WTC11 (cell line): ENCODE data around the gene SBF2. TPM values are rescaled to one million over a fixed set of nuclear protein-coding genes. Genes with fewer than 3 reads are reported as not detected.

Source experiments
- ATAC-seq: fragments of 200-7000 bp; cut with Tn5 transposase; 2 replicates; pipeline ENCODE4 v1.10.0; 2021; ENCODE audit warnings: mild to moderate bottlenecking, moderate library complexity
- CTCF ChIA-PET: fragments of 300-600 bp; sonication (Branson Sonifier 250); formaldehyde crosslinking; loops from one replicate; lab custom pipeline; 2021; ENCODE audit warnings: antibody characterized with exemption; lab: Charles Lee
- POLR2A ChIA-PET: fragments of 350-600 bp; sonication (Branson Sonifier 250); formaldehyde crosslinking; loops from one replicate; lab custom pipeline; 2021; ENCODE audit warnings: antibody characterized with exemption; lab: Charles Lee
- DNase-seq: peaks from one replicate; pipeline ENCODE4 v3.0.0; 2021; ENCODE audit warnings: low spot score
- H3K27ac Mint-ChIP-seq: 2 replicates; pipeline ENCODE4 v1.8.0; 2021; ENCODE audit warnings: mixed read lengths
- H3K27me3 Mint-ChIP-seq: 2 replicates; pipeline ENCODE4 v1.8.0; 2021; ENCODE audit warnings: low read depth, mild to moderate bottlenecking, moderate library complexity, mixed read lengths
- H3K36me3 Mint-ChIP-seq: 2 replicates; pipeline ENCODE4 v1.8.0; 2021; ENCODE audit warnings: mixed read lengths
- H3K4me1 Mint-ChIP-seq: 2 replicates; pipeline ENCODE4 v1.8.0; 2022; ENCODE audit warnings: mixed read lengths
- H3K4me3 Mint-ChIP-seq: 2 replicates; pipeline ENCODE4 v1.8.0; 2021; ENCODE audit warnings: mild to moderate bottlenecking, moderate library complexity, mixed read lengths
- H3K9me3 Mint-ChIP-seq: 2 replicates; pipeline ENCODE4 v1.8.0; 2021; ENCODE audit warnings: mixed read lengths
- AR ChIP-seq: fragments of 250-450 bp; sonication (Bioruptor Pico); IDR thresholded peaks from 2 replicates; pipeline ENCODE4 v1.9.0; 2021; ENCODE audit warnings: mild to moderate bottlenecking
- E2F5 ChIP-seq: sonication (generic); formaldehyde crosslinking; IDR thresholded peaks from 2 replicates; pipeline ENCODE4 v1.8.1; 2022; ENCODE audit warnings: mild to moderate bottlenecking, moderate library complexity, missing genetic modification reagents
- FOXP1 ChIP-seq: sonication (generic); formaldehyde crosslinking; IDR thresholded peaks from 2 replicates; pipeline ENCODE4 v1.8.0; 2022; ENCODE audit warnings: missing genetic modification reagents, mild to moderate bottlenecking, moderate library complexity, borderline replicate concordance
- JUN ChIP-seq: sonication (generic); formaldehyde crosslinking; IDR thresholded peaks from 2 replicates; pipeline ENCODE4 v1.8.0; 2023; ENCODE audit warnings: mild to moderate bottlenecking, missing genetic modification reagents
- KAT7 ChIP-seq: sonication (generic); formaldehyde crosslinking; IDR thresholded peaks from 2 replicates; pipeline ENCODE4 v1.8.1; 2023; ENCODE audit warnings: missing genetic modification reagents, mild to moderate bottlenecking, borderline replicate concordance
- SMAD4 ChIP-seq: sonication (generic); formaldehyde crosslinking; IDR thresholded peaks from 2 replicates; pipeline ENCODE4 v1.8.0; 2022; ENCODE audit warnings: mild to moderate bottlenecking, missing genetic modification reagents
- SP1 ChIP-seq: sonication (generic); formaldehyde crosslinking; conservative IDR thresholded peaks from 2 replicates; pipeline ENCODE4 v1.8.1; 2022; ENCODE audit warnings: missing genetic modification reagents
- TEAD1 ChIP-seq: sonication (generic); formaldehyde crosslinking; IDR thresholded peaks from 2 replicates; pipeline ENCODE4 v1.8.0; 2022; ENCODE audit warnings: mild to moderate bottlenecking, missing genetic modification reagents
- ZNF138 ChIP-seq: sonication (generic); formaldehyde crosslinking; conservative IDR thresholded peaks from 2 replicates; pipeline ENCODE4 v1.8.1; 2022; ENCODE audit warnings: mild to moderate bottlenecking, moderate library complexity, missing genetic modification reagents
- ZNF232 ChIP-seq: sonication (generic); formaldehyde crosslinking; IDR thresholded peaks from 2 replicates; pipeline ENCODE4 v1.8.0; 2022; ENCODE audit warnings: mild to moderate bottlenecking, missing genetic modification reagents
- ZNF416 ChIP-seq: fragments of 250-450 bp; sonication (Bioruptor Pico); IDR thresholded peaks from 2 replicates; pipeline ENCODE4 v1.9.0; 2021; ENCODE audit warnings: mild to moderate bottlenecking, inconsistent platforms
- total RNA-seq: library from RNA; stranded (reverse); gene quantifications from 3 replicates; pipeline ENCODE4 v1.2.3, GENCODE V29; 2021
- TF ChIP-seq, protein P1 (sequence below): fragments of 250-450 bp; sonication (Bioruptor Pico); IDR thresholded peaks from 2 replicates; pipeline ENCODE4 v1.8.0; 2021; ENCODE audit warnings: mild to moderate bottlenecking
- TF ChIP-seq, protein P2 (sequence below): sonication (generic); formaldehyde crosslinking; IDR thresholded peaks from 2 replicates; pipeline ENCODE4 v1.8.1; 2022; ENCODE audit warnings: low read depth, missing genetic modification reagents, borderline replicate concordance

The SBF2 gene
- total RNA-seq, 1 experiment from 2014 or later: 47.6 TPM

GRCh38 chr11:10338287-10338686 is 44.3 kb upstream of the SBF2 start (continued):
- no peak for TF ChIP-seq ZNF138
- TF ChIP-seq, protein P1, sequence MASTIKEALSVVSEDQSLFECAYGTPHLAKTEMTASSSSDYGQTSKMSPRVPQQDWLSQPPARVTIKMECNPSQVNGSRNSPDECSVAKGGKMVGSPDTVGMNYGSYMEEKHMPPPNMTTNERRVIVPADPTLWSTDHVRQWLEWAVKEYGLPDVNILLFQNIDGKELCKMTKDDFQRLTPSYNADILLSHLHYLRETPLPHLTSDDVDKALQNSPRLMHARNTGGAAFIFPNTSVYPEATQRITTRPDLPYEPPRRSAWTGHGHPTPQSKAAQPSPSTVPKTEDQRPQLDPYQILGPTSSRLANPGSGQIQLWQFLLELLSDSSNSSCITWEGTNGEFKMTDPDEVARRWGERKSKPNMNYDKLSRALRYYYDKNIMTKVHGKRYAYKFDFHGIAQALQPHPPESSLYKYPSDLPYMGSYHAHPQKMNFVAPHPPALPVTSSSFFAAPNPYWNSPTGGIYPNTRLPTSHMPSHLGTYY (CRISPR knock-in tag): no peak
- TF ChIP-seq JUN (CRISPR knock-in tag): no peak
- TF ChIP-seq, protein P2, sequence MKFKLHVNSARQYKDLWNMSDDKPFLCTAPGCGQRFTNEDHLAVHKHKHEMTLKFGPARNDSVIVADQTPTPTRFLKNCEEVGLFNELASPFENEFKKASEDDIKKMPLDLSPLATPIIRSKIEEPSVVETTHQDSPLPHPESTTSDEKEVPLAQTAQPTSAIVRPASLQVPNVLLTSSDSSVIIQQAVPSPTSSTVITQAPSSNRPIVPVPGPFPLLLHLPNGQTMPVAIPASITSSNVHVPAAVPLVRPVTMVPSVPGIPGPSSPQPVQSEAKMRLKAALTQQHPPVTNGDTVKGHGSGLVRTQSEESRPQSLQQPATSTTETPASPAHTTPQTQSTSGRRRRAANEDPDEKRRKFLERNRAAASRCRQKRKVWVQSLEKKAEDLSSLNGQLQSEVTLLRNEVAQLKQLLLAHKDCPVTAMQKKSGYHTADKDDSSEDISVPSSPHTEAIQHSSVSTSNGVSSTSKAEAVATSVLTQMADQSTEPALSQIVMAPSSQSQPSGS (CRISPR knock-in tag): no peak
- TF ChIP-seq SMAD4 (CRISPR knock-in tag): no peak

- Mint-ChIP-seq H3K27me3 (peaks cover 3% of the 10 kb centered on the region; the same call in 1 of the 2 replicates), H3K36me3 (peaks cover 12% of the 10 kb centered on the region), H3K27ac (no peak overlapping the region), H3K4me1 (peaks cover 3% of the 10 kb centered on the region; the same call in 1 of the 2 replicates), H3K9me3 (peaks cover 10% of the 10 kb centered on the region), H3K4me3 (no peak overlapping the region)
- ATAC-seq: no peak
- ChIA-PET CTCF (interaction anchor here (1.1 to 1.4 kb wide), 2 partner anchors 33 to 575 kb away, joined by 3 to 4 read pairs; no protein-coding TSS in a partner anchor), POLR2A (no interaction called here)
- TF ChIP-seq AR (CRISPR knock-in tag): no peak
- TF ChIP-seq SP1 (CRISPR knock-in tag): no peak
- TF ChIP-seq ZNF232: no peak
- TF ChIP-seq FOXP1 (CRISPR knock-in tag): no peak
- TF ChIP-seq, protein P1 (CRISPR knock-in tag): no peak
- no peak for TF ChIP-seq TEAD1 (CRISPR knock-in tag)
- TF ChIP-seq KAT7 (CRISPR knock-in tag): no peak
- no peak for DNase-seq
Observed at GRCh38 chr11:10333490-10333889, 39.5 kb upstream of the SBF2 start.

GRCh38 chr11:10331548-10332289 is 37.7 kb upstream of the SBF2 start:
- H3K36me3 Mint-ChIP-seq: peaks cover 12% of the 10 kb centered on the region
- ChIA-PET POLR2A (interaction anchor here (0.6 kb wide), 1 partner anchor 170 kb away, joined by 3 read pairs; no protein-coding TSS in a partner anchor), CTCF (no interaction called here)
- H3K4me1 Mint-ChIP-seq: peaks cover 9% of the 10 kb centered on the region
- H3K27ac Mint-ChIP-seq: no peak overlapping the region
- TF ChIP-seq ZNF416 (CRISPR knock-in tag): no peak
- TF ChIP-seq E2F5 (CRISPR knock-in tag): no peak
- H3K9me3 Mint-ChIP-seq: peaks cover 10% of the 10 kb centered on the region
- no peak overlapping the region for H3K4me3 Mint-ChIP-seq
- ATAC-seq: no peak
- DNase-seq: no peak
- H3K27me3 Mint-ChIP-seq: peaks cover 3% of the 10 kb centered on the region; the same call in 1 of the 2 replicates
